Panc1 (cell line): Measurements from ENCODE around the gene LAMB1. TPM values are rescaled to one million over a fixed set of nuclear protein-coding genes. Genes with fewer than 3 reads are reported as not detected.

Experiments
- ATAC-seq: fragments of 200-7000 bp; cut with Tn5 transposase; 2 replicates; pipeline ENCODE4 v1.9.1; 2020; ENCODE audit warnings: mild to moderate bottlenecking, moderate library complexity
- BruUV-seq: library from RNA; stranded (reverse); fragments of 400-500 nt; replicated peaks from 2 replicates; lab custom pipeline; 2021; lab: Mats Ljungman, UMichigan
- CTCF ChIA-PET: fragments of 300-600 bp; sonication (Branson Sonifier 250); formaldehyde crosslinking; loops from one replicate; lab custom pipeline; 2022; ENCODE audit warnings: antibody characterized with exemption; lab: Charles Lee
- POLR2A ChIA-PET: fragments of 300-600 bp; sonication (Branson Sonifier 250); formaldehyde crosslinking; loops from one replicate; lab custom pipeline; 2022; ENCODE audit warnings: antibody characterized with exemption; lab: Charles Lee
- DNase-seq: peaks from one replicate; pipeline ENCODE4 v3.0.0-alpha.2; 2010; ENCODE audit warnings: low read depth, low spot score
- H3K27ac ChIP-seq: 2 replicates; pipeline ENCODE4 v1.5.1; 2011; ENCODE audit warnings: mild to moderate bottlenecking, low read length, inconsistent platforms
- H3K27me3 ChIP-seq: fragments of 200-500 bp; sonication (Bioruptor generic); 2 replicates; pipeline ENCODE4 v1.6.0; 2014; ENCODE audit warnings: low read length, inconsistent platforms; ENCODE audit not compliant: control insufficient read depth, insufficient read depth
- H3K36me3 ChIP-seq: fragments of 200-500 bp; sonication (Bioruptor generic); 2 replicates; pipeline ENCODE4 v1.5.1; 2014; ENCODE audit warnings: inconsistent platforms, mild to moderate bottlenecking, low read length, moderate library complexity; ENCODE audit not compliant: control insufficient read depth, insufficient read depth
- H3K4me1 ChIP-seq: 2 replicates; pipeline ENCODE4 v1.5.1; 2011; ENCODE audit warnings: inconsistent platforms, mild to moderate bottlenecking, low read length, moderate library complexity; ENCODE audit not compliant: control insufficient read depth, insufficient read depth
- H3K4me3 ChIP-seq, 2 experiments: 2 replicates each; pipeline ENCODE4 v1.5.1; 2011 to 2012; ENCODE audit warnings: low read depth in 2 of 2, low read length in 2 of 2, mild to moderate bottlenecking in 2 of 2, inconsistent platforms in 1 of 2, moderate library complexity in 1 of 2
- H3K9me3 ChIP-seq: fragments of 200-500 bp; sonication (Bioruptor generic); 2 replicates; pipeline ENCODE4 v1.5.1; 2014; ENCODE audit warnings: low read depth, mild to moderate bottlenecking, inconsistent platforms, low read length, moderate library complexity; ENCODE audit not compliant: control insufficient read depth, insufficient read depth
- POLR2AphosphoS5 ChIP-seq: IDR thresholded peaks from 2 replicates; pipeline ENCODE4 v1.6.1; 2012; ENCODE audit warnings: mild to moderate bottlenecking, low read depth, low read length, moderate library complexity
- SIN3A ChIP-seq: IDR thresholded peaks from 2 replicates; pipeline ENCODE4 v1.6.1; 2012; ENCODE audit warnings: low read depth, mild to moderate bottlenecking, low read length, moderate library complexity, borderline replicate concordance; ENCODE audit not compliant: insufficient read depth
- TCF7L2 ChIP-seq: IDR thresholded peaks from 2 replicates; pipeline ENCODE4 v1.6.1; 2011; ENCODE audit warnings: mild to moderate bottlenecking, low read depth, low read length, inconsistent platforms
- in situ Hi-C: cut with HindIII; loops from 2 replicates; pipeline ENCODE4 v1.10.0; 2016; ENCODE audit warnings: low sequenced_read_pairs, low pct_unique_long_range_greater_than_20kb
- intact Hi-C: fragments of 100-400 bp; cut with micrococcal nuclease; formaldehyde crosslinking; loops from one replicate; pipeline ENCODE4 v1.10.0; 2022; ENCODE audit not compliant: unreplicated experiment
- total RNA-seq: library from RNA; stranded (reverse); gene quantifications from one replicate; pipeline ENCODE4 v1.2.1, GENCODE V29; 2021; ENCODE audit not compliant: unreplicated experiment
- TF ChIP-seq, protein P1 (sequence below): fragments of 450-650 bp; IDR thresholded peaks from 2 replicates; pipeline ENCODE4 v1.5.1; 2017; ENCODE audit warnings: mild to moderate bottlenecking
- TF ChIP-seq, protein P2 (sequence below), 2 experiments: IDR thresholded peaks; 2 replicates each; pipeline ENCODE4 v1.6.1; 2011 to 2012; ENCODE audit warnings: low read depth in 2 of 2, control low read depth in 1 of 2, low read length in 1 of 2, mild to moderate bottlenecking in 1 of 2, moderate library complexity in 1 of 2; ENCODE audit not compliant: insufficient read depth in 1 of 2

The LAMB1 gene
- total RNA-seq, 1 experiment from 2014 or later = 204 TPM

DNA sequence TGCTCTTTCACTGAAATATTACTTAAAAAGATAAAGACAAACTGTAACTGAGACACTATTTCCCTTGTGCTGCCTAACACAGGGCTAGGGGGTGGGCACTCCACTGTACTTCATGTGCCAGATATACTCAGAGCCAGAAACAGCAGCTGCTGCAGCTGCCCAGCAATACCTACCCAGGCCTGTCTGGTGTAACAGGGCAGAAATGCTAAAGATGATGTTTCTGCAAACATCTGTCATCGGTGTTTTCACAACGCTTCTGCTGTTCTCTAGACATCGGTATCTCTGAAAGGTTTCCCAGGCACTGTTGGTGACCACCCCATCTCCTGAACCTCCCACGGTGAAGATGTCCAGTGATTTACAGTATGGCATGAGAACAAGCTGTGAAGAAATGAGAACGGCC lies 42.7 kb downstream of the LAMB1 start:
- BruUV-seq = no TSS peak
- ChIA-PET POLR2A (no interaction called here), CTCF (no interaction called here)
- Histone ChIP-seq H3K36me3 (peaks cover 26% of the 10 kb centered on the region), H3K27ac (peak overlapping the region; percentile 35; the same call in 1 of the 2 replicates), H3K27me3 (no peaks in the 10 kb centered on the region), H3K9me3 (no peaks in the 10 kb centered on the region), H3K4me1 (no peaks in the 10 kb centered on the region), H3K4me3 (no peak overlapping the region)
- no peak for DNase-seq
- intact Hi-C loops = no loop called here
- TF ChIP-seq, protein P1, sequence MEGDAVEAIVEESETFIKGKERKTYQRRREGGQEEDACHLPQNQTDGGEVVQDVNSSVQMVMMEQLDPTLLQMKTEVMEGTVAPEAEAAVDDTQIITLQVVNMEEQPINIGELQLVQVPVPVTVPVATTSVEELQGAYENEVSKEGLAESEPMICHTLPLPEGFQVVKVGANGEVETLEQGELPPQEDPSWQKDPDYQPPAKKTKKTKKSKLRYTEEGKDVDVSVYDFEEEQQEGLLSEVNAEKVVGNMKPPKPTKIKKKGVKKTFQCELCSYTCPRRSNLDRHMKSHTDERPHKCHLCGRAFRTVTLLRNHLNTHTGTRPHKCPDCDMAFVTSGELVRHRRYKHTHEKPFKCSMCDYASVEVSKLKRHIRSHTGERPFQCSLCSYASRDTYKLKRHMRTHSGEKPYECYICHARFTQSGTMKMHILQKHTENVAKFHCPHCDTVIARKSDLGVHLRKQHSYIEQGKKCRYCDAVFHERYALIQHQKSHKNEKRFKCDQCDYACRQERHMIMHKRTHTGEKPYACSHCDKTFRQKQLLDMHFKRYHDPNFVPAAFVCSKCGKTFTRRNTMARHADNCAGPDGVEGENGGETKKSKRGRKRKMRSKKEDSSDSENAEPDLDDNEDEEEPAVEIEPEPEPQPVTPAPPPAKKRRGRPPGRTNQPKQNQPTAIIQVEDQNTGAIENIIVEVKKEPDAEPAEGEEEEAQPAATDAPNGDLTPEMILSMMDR = no peak
- TF ChIP-seq TCF7L2 = no peak
- TF ChIP-seq, protein P2, sequence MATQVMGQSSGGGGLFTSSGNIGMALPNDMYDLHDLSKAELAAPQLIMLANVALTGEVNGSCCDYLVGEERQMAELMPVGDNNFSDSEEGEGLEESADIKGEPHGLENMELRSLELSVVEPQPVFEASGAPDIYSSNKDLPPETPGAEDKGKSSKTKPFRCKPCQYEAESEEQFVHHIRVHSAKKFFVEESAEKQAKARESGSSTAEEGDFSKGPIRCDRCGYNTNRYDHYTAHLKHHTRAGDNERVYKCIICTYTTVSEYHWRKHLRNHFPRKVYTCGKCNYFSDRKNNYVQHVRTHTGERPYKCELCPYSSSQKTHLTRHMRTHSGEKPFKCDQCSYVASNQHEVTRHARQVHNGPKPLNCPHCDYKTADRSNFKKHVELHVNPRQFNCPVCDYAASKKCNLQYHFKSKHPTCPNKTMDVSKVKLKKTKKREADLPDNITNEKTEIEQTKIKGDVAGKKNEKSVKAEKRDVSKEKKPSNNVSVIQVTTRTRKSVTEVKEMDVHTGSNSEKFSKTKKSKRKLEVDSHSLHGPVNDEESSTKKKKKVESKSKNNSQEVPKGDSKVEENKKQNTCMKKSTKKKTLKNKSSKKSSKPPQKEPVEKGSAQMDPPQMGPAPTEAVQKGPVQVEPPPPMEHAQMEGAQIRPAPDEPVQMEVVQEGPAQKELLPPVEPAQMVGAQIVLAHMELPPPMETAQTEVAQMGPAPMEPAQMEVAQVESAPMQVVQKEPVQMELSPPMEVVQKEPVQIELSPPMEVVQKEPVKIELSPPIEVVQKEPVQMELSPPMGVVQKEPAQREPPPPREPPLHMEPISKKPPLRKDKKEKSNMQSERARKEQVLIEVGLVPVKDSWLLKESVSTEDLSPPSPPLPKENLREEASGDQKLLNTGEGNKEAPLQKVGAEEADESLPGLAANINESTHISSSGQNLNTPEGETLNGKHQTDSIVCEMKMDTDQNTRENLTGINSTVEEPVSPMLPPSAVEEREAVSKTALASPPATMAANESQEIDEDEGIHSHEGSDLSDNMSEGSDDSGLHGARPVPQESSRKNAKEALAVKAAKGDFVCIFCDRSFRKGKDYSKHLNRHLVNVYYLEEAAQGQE (IDR thresholded peaks at IDR 0.05; ENCODE audit: insufficient read depth in 1 of 2, low read depth in 2 of 2, low read length in 1 of 2) = no peak
- TF ChIP-seq POLR2AphosphoS5 = no peak
- no peak for TF ChIP-seq SIN3A
- in situ Hi-C loops = no loop called here
- ATAC-seq = no peak

DNA sequence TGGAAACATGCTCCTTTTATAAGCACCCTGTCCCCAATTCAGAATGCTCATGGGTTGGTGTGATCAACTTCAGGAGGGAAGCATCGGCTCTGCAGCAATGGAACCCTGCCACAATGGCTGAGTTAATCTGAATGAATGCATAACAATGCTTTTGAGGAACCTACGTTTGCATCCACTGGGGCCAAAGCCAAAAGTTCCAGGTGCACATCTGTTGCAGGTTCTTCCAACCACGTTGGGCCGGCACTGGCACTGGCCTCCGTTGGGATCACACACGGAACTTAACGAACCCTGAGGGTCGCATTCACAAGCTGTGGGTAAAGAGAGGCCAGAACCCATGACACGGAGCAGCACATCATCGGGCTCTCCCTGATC lies 43.4 kb downstream of the LAMB1 start:
- H3K4me3 ChIP-seq = no peak overlapping the region
- H3K36me3 ChIP-seq = peaks cover 32% of the 10 kb centered on the region
- H3K4me1 ChIP-seq = no peaks in the 10 kb centered on the region; the same call in 1 of the 2 replicates
- ChIA-PET POLR2A (no interaction called here), CTCF (no interaction called here)
- 0 out of 2 replicates have a peak, but pooled peaks have one; percentile 35 for ATAC-seq
- H3K9me3 ChIP-seq = no peaks in the 10 kb centered on the region
- in situ Hi-C loops = no loop called here
- intact Hi-C loops = no loop called here
- H3K27me3 ChIP-seq = no peaks in the 10 kb centered on the region
- BruUV-seq = no TSS peak
- TF ChIP-seq SIN3A (no peak), POLR2AphosphoS5 (no peak), TCF7L2 (no peak)
- TF ChIP-seq, protein P1 = no peak
- TF ChIP-seq, protein P2 (IDR thresholded peaks at IDR 0.05; ENCODE audit: insufficient read depth in 1 of 2, low read depth in 2 of 2, low read length in 1 of 2) = no peak
- no peak for DNase-seq
- H3K27ac ChIP-seq = no peak overlapping the region
